Stimulated activated CD4-positive, alpha-beta T cell treated with anti-CD3 and anti-CD28 coated beads, Interleukin-1b, Interleukin-23, amount 100 ng/mL, for 24 hours (primary cell): Measurements from ENCODE around the gene TBCC.
"Not testable (repeated sequence)": the region's sequence is repeated elsewhere in the genome, so short reads cannot be mapped to it uniquely, and the experiment has no call there.

Source experiments
- DNase-seq, 4 experiments: peaks; one replicate each; pipeline ENCODE4 v3.0.0-alpha.2; 2020; ENCODE audit warnings: low read depth in 4 of 4, low spot score in 1 of 4

TBCC gene

GRCh38 chr6:42733867-42734481, 11.9 kb downstream of the TBCC start:
- not testable (repeated sequence) for DNase-seq

GRCh38 chr6:42729731-42730130, 16.2 kb downstream of the TBCC start:
- no peak for DNase-seq

GRCh38 chr6:42727627-42728026, 18.3 kb downstream of the TBCC start:
- DNase-seq: no peak

- DNase-seq: no peak
Observed at GRCh38 chr6:42727087-42727611, 18.8 kb downstream of the TBCC start.

- peak in 2 of 4 experiments; percentile 51 to 61 for DNase-seq
Observed at GRCh38 chr6:42726485-42727086, 19.3 kb downstream of the TBCC start.

- DNase-seq: no peak
Observed at GRCh38 chr6:42726026-42726425, 19.9 kb downstream of the TBCC start.

- no peak for DNase-seq
Observed at GRCh38 chr6:42724825-42725224, 21.1 kb downstream of the TBCC start.

GRCh38 chr6:42722497-42722896, 23.4 kb downstream of the TBCC start, which contains the start of gene PRPH2:
Gene PRPH2 (minus strand): TSS chr6:42722597. CDS start chr6:42722334, 263 bp downstream.
- no peak for DNase-seq

GRCh38 chr6:42720739-42721138, 25.2 kb downstream of the TBCC start:
- no peak for DNase-seq

- DNase-seq: no peak
Observed at GRCh38 chr6:42715871-42716270, 30.0 kb downstream of the TBCC start.

- no peak for DNase-seq
Observed at GRCh38 chr6:42714098-42714761, 31.7 kb downstream of the TBCC start.

- DNase-seq: no peak
Observed at GRCh38 chr6:42711930-42712329, 34.0 kb downstream of the TBCC start.

GRCh38 chr6:42710316-42710715, 35.6 kb downstream of the TBCC start:
- no peak for DNase-seq

GRCh38 chr6:42709871-42710270, 36.0 kb downstream of the TBCC start:
- no peak for DNase-seq

GRCh38 chr6:42708096-42708495, 37.8 kb downstream of the TBCC start:
- DNase-seq: no peak

GRCh38 chr6:42707595-42707994, 38.3 kb downstream of the TBCC start:
- no peak for DNase-seq

- DNase-seq: no peak
Observed at GRCh38 chr6:42704937-42705374, 40.9 kb downstream of the TBCC start.

GRCh38 chr6:42704251-42704936, 41.5 kb downstream of the TBCC start:
- no peak for DNase-seq

- DNase-seq: not testable (repeated sequence)
Observed at GRCh38 chr6:42702786-42703185, 43.1 kb downstream of the TBCC start.

- no peak for DNase-seq
Observed at GRCh38 chr6:42702200-42702599, 43.7 kb downstream of the TBCC start.

- DNase-seq: no peak
Observed at GRCh38 chr6:42698217-42698616, 47.7 kb downstream of the TBCC start.

GRCh38 chr6:42697268-42697655, 48.6 kb downstream of the TBCC start:
- no peak for DNase-seq
